Spleen (tissue), 7 donors: ENCODE results near the gene TROAP.
"Not testable (repeated sequence)": the region's sequence is repeated elsewhere in the genome, so short reads cannot be mapped to it uniquely, and the experiment has no call there.

Experiments used
- CTCF ChIP-seq, 11 experiments: fragments of 200-600 bp in 7 of 11; fragments of 450-650 bp in 4 of 11; sonication (generic) in 4 of 11; IDR thresholded peaks in 8 of 11; conservative IDR thresholded peaks in 3 of 11; 1 replicate in 7 of 11; 2 replicates in 4 of 11; pipeline versions ENCODE4 v1.4.0 to v1.8.0; 2016 to 2021; ENCODE audit warnings: antibody characterized with exemption in 11 of 11, inconsistent platforms in 4 of 11, mild to moderate bottlenecking in 1 of 11
- POLR2A ChIP-seq, 3 donors: fragments of 450-650 bp; IDR thresholded peaks; one replicate each; pipeline ENCODE4 v1.5.1; 2017; ENCODE audit warnings: antibody characterized with exemption in 3 of 3, mild to moderate bottlenecking in 1 of 3
- donor health status: DM: no; HTN: no; CAD: no; lungs with moderate emphysema.
- donor health status: DM: no; HTN: no; CAD: no.
- donor health status: DM: no; HTN: no; CAD: no.

GRCh38 chr12:49310451-49311000 is 12.5 kb upstream of the TROAP start:
- TF ChIP-seq CTCF (IDR thresholded peaks at IDR 0.05 in 8 of 11, conservative IDR thresholded peaks at IDR 0.05 in 3 of 11); POLR2A (IDR thresholded peaks at IDR 0.05): not testable (repeated sequence)
